Sciatic nerve (tissue), 2 donors: ENCODE measurements around the gene NLRP5. TPM values are rescaled to one million over a fixed set of nuclear protein-coding genes. Genes with fewer than 3 reads are reported as not detected.
"Not testable (repeated sequence)": the region's sequence is repeated elsewhere in the genome, so short reads cannot be mapped to it uniquely, and the experiment has no call there.

Source experiments
- ATAC-seq: fragments of 200-7000 bp; cut with Tn5 transposase; one replicate; pipeline ENCODE4 v1.9.1; 2020; ENCODE audit warnings: mild to moderate bottlenecking, moderate library complexity
- DNase-seq: peaks from one replicate; pipeline ENCODE4 v3.0.0-alpha.2; 2020; ENCODE audit warnings: low spot score
- intact Hi-C: fragments of 100-400 bp; cut with DNase I; formaldehyde crosslinking; loops from one replicate; pipeline ENCODE4 v1.14.2; 2022
- total RNA-seq: library from RNA; stranded (reverse); fragmentation: NEBNext Ultra II Directional; extraction: Animal tissue kit (Norgen Biotek cat#: 25700); gene quantifications from one replicate; pipeline ENCODE4 v1.2.1, GENCODE V29; 2021
- donor health status: DM: no; HTN: no; CAD: no.
- donor health status: DM: no; HTN: no; CAD: no.

Gene NLRP5
- total RNA-seq, 1 donor from 2014 or later, result not detected

DNA sequence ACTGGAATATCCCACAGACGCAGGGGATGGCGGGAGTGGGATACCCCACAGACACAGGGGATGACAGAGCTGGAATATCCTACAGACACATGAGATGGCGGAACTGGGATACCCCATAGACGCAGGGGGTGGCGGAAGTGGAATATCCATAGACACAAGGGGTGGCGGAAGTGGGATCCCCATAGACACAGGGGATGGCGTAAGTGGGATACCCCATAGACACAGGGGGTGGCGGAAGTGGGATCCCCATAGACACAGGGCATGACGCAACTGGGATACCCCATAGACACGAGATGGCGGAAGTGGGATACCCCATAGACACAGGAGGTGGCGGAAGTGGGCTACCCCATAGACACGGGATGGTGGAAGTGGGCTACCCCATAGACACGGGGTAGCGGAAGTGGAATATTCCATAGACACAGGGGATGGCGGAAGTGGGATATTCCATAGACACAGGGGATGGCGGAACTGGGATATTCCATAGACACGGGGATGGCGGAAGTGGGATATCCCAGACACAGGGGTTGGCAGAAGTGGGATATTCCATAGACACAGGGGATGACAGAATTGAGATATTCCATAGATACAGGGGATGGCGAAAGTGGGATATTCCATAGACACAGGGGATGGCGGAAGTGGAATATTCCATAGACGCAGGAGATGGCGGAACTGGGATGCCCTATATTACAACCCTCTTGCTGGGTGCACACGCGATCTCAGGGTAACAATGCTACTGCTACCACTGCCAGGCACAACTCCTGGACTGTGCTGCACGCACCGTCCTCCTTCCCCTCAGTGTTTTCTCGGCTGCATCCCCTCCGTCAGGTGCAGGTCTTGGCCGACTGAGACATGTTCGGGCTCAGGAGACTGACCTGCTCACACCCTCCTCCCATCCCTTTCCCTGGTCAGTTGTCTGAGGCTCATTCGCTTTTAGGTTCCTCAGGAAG lies 106.4 kb downstream of the NLRP5 start:
- intact Hi-C loops, result no loop called here
- ATAC-seq, result no peak
- no peak for DNase-seq

DNA sequence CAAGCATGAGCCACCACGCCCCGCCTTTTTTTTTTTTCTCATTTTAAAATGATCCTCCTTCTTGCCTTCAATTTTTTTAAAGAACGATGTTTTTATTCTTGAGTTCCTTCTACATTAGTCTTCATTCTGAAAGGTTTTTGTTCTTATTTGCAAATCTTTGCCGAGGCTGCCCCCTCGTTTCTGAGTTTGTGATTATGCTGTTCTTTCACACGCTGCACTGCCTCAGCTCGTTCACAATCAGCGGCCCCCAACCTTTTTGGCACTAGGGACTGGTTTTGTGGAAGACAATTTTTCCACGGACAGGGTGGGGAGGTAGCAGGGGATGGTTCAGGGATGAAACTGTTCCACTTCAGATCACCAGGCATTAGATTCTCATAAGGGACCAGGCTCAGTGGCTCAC lies 107.9 kb downstream of the NLRP5 start:
- ATAC-seq (no peak), DNase-seq (no peak)
- intact Hi-C loops, result no loop called here

DNA sequence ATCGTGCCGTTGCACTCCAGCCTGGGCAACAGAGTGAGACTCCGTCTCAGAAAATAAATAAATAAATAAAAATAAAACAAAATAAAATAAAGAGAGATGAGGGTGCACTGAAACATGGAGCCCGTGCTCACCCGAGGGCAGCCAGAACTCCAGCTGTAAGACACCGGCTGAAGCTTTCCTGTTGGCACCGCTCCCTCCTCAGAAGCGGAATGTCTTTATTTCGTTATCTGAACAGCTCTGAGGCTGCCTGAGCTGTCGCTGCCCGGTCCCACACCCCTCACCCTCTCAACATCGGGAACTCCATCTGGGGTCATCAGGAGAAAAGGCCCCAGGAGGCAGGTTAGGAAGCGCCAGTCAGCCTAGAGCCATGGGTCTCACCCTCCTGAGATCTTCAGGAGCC lies 110.1 kb downstream of the NLRP5 start:
- ATAC-seq, result no peak
- DNase-seq, result no peak
- intact Hi-C loops, result no loop called here

DNA sequence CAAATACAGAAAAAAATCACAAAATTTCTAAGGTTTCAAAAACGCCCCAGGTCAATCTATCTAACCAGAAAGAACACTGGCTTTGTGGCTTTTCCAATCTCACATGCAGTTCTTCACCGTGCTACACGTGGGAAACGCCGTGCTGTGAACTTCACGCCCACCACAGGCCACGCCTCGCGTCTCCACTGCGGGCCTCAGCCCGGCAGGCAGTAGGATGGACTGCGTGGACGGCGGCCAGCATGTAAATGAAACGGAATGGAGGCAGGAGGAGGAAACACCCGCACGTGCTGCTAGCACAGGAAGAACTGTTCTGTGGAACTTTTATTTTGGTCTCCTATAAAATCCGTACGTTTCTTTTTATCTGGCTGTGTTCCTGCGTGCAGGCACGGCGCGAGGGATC lies 110.7 kb downstream of the NLRP5 start:
- ATAC-seq, result no peak

DNA sequence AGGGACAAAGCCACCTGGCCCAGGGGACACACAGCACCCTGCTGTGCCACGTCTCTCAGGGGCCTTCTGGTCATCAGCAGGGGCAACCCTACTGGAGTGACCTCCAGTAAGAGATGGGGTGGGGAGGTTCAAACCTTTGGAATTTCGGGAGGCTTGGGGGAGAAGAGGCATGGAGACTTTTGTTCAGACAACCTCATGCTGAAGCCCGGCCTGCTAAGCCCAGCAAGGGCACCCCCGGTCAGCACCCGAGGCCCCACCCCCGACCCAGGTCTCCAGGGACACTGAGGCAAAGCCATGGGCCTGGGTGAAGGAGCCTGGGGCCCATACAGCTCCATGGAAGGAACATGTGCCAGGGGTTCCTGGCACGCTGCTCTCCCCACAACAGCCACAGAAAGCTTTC lies 111.2 kb downstream of the NLRP5 start:
- DNase-seq, result no peak
- ATAC-seq, result no peak
- intact Hi-C loops, result no loop called here

More for the DNA sequence above, 110.7 kb downstream of the NLRP5 start:
- intact Hi-C loops, result no loop called here
- DNase-seq, result no peak

DNA sequence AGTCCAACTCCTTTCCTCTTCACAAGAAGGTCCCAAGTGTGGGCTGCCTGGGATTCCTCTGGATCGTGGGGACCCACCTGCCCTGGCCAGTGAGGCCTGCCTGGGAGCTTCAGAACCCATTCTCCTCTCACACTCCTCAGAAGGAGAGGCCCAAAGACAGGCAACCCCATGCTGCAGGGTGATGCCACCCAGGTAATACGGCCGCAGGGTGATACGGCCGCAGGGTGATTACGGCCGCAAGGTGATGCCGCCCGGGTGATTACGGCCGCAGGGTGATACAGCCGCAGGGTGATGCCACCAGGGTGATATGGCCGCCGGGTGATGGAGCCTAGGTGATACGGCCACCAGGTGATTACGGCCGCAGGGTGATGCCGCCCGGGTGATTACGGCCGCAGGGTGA lies 111.7 kb downstream of the NLRP5 start:
- ATAC-seq, result peak; percentile 21
- intact Hi-C loops, DNase-seq: not testable (repeated sequence)

DNA sequence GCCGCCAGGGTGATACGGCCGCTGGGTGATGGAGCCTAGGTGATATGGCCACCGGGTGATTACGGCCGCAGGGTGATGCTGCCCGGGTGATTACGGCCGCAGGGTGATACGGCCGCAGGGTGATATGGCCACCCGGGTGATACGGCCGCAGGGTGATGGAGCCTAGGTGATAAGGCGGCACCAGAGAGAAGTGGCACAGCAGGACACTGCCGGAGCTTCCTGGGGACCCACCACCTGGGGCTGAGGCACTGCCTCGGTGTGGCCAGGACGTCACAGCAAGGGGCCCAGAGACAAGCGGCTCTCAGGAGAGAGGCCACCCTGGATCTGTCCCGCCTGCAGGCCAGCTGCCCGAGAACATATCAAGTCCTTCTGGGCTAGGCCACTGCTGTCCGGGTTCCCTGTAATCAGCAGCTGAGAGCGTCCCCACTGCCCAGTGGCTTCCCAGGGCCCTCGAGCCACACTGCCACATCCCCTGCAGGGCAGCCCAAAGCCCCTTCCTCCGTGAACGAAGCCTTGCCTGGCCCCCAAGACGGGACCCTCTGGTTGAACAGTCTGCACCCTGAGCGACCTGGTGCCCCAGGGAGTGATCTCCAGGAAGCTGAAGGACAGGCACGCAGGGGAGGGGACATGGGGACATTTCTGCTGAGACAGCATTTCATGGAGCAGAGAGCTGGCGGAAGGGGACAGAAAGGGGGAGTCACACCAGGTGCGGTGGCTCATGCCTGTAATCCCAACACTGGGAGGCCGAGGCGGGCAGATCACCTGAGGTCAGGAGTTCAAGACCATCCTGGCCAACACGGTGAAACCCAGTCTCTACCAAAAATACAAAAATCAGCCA lies 112.4 kb downstream of the NLRP5 start:
- intact Hi-C loops, result no loop called here
- no peak for ATAC-seq

DNA sequence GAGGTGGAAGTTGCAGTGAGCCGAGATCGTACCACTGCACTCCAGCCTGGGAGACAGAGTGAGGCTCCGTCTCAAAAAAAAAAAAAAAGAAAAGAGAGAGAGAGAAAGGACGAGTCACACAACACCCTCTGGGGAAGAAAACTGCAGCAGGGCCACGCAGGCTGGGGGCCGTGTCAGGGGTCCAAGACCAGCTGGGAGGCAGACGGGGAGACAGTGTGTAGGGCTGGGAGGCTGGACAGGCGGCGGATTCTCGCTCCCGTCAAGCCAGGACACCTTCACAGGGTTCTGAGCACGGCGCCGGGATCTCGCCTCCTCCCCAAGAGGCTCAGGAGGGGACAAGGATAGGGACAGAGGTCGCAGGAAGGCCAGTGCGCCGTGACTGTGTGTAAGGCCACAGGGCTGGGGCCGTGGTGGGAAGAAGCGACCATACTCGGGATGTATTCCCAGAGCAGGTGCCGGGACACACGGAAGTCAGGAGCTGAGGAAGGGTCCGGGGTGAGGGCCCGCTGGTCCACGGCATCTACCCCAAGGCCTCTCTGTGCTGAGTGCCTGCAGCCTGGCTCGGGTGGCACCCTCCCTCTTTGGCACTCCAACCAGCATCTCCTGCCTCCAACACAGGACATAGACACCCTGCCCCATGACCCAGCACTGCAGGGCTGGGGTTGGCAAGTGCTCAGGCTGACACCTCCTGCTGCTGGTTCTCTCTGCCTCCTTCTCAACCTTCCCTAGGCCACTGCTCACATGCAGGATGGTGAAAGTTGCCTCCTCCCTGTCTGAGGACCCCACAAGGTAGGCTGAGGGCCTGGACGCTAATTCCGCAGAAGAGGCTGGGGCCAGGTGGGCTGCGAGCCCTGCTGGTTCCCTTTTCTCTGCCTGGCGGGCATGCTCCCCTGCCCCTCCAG lies 113.3 kb downstream of the NLRP5 start:
- DNase-seq (no peak), ATAC-seq (no peak)
- intact Hi-C loops, result no loop called here

More for the DNA sequence above, 112.4 kb downstream of the NLRP5 start:
- no peak for DNase-seq

DNA sequence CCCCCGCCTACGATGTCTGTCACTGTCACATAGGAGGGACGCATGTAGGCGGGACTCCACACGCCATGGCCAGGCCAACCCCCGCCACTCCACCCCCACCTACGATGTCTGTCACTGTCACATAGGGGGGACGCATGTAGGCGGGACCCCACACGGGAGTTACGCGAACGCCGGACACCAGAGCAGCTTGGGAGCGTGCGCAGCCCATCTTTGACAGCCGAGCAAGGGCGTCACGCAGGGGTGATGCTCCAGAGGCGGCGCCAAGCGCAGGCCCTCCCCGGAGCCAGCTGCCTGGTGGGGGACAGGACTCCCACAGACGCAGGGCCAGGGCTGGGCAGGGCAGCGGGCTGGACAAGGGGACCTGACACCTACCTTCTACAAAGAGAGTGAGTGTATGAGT lies 114.5 kb downstream of the NLRP5 start:
- ATAC-seq, result no peak
- intact Hi-C loops, result no loop called here
- DNase-seq, result no peak

DNA sequence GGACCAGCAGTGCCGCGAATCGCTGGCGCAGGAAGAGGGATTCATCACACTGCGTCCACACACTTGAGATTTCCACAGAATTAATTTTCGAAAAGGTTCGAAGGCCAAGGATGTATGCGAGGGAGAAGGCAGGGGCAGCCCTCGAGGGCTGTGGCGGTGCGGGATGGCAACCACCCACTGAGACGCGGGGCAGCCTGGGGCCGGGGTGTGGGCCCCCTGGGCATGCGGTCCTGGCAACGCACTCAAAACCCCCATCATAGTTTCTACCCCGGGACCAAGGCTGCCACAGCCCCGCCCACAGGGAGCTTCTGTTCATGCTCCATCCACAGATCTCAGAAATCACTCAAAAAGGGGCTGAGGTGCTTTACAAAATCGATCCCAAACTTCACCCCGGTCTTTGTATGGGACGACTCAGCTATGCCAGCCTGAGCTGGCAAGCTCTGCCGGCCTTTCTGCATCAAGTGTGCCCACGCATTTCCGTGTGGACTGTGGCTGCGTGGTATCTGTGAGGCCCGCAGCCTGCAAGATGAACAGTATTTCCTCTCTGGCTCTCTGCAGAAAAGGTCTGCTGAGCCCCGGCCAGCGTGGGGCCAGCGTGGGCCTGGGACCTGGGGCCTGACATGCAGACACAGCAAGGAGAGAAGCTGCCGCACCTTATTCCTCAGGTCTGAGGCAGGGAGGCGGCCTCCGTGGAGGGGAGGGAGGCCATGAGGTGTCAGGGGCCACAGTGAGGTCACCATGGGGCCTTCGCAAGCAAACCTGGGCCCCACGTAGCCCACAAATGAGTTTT lies 115.4 kb downstream of the NLRP5 start:
- DNase-seq (no peak), ATAC-seq (no peak)
- intact Hi-C loops, result no loop called here

DNA sequence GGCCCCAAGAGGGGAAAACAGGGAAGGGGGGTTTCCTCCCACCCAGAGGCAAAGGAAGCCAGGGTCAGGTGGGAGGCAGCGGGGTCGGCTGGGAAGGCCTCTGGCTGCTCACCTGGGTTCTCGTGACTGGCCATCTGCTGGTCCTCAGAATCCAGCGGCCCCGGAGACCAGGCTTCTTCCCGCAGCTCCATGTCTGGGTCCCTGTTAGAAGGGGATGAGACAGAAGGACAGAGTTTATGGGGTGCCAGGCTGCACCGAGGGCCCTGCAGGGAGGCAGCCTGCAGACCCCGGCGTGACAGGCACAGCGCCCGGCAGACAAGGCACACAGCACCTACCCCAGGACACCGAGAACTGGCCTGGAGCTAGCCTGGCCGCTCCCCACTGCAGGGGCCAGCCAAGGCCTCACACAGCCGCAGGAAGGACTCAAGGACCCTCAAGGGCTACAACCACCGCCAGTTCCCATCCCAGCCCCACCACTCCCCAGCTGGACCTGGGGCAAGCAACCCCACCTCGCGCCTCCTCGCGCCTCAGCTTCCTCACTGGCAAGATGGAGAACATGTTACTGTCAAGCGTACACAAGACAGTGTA lies 116.5 kb downstream of the NLRP5 start:
- intact Hi-C loops, result no loop called here
- ATAC-seq, result no peak
- DNase-seq, result no peak

DNA sequence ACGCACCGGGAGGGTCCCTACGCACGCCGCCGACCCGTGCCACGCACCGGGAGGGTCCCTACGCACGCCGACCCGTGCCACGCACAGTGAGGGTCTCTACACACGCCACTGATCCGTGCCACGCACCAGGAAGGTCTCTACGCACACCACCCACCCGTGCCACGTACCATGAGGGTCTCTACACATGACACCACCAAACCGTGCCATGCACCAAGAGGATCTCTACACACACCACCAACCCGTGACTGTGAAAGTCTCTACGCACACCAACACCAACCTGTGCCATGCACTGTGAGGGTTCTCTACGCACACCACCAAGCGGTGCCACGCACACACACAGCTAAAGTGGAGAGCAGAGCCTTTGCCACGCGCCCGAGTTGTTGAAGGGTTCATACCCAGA lies 117.8 kb downstream of the NLRP5 start:
- ATAC-seq (no peak), DNase-seq (no peak)
- intact Hi-C loops, result no loop called here

DNA sequence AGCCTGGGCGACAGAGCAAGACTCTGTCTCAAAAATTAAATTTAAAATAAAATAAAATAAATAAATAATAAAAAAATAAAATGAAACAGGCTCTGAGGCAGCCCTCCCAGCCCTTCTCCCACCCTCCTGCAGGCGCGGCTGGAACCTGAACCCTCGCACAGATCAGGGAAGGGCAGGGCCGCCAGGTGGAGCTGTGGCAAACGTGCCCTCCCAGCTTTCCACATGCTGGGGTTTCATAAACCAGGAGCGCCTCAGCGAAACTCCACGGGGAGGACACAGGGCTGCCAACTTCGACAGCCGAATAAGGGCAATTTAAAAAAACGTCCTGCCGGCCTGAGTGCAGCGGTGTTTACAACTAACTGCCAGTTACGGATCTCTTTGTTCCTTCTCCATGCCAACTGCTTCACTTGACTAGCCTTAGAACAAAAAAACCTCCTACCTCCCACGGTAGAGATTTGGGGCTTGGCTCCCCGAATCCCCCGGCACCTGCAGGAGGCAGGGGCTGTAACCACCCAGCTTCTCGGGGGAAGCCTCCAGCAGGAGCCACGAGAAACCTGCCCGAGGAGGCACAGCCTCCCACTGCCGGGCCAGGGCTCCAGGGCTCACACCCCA lies 118.6 kb downstream of the NLRP5 start:
- intact Hi-C loops, result no loop called here
- ATAC-seq (peak; percentile 83), DNase-seq (peak; percentile 79)

DNA sequence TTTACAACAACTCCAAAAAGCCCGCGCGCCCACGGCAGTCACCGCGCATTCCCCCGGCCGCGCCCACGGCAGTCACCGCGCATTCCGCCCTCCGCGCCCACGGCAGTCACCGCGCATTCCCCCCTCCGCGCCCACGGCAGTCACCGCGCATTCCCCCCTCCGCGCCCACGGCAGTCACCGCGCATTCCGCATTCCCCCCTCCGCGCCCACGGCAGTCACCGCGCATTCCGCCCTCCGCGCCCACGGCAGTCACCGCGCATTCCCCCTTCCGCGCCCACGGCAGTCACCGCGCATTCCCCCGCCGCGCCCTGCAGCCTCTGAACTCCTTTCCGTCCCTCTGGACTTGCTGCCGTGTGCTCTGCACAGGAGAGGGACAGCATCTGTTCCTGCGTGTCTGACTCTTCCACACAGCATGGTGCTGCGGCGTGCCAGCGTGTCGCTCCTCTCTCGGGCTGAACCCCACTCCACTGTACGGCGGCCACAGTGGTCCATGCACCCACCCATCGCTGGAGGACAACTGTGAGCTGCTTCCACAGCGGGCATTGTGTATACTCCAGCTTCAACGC lies 119.3 kb downstream of the NLRP5 start:
- ATAC-seq, DNase-seq, intact Hi-C loops: not testable (repeated sequence)

DNA sequence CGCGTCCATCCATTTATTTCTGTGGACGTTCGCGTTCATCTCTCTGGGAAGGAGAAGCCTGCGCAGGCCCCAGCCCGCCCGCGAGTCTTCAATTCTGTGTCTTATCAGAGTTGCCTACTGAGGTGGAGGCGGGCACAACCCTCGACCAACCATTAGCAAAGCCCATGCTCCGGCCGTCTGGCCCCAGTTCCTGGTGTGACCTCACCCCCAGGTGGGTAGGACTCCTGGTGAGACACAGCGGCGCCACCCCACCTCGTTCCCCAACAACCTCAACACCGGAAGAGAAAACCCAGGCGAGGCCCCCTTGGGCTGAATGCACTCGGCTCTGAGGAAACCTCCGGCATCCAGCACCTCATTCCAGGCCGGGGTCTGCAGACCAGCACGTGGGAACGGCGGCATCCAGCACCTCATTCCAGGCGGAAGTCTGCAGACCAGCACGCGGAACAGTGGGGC lies 119.8 kb downstream of the NLRP5 start:
- no peak for DNase-seq
- ATAC-seq, result no peak
- intact Hi-C loops, result no loop called here

DNA sequence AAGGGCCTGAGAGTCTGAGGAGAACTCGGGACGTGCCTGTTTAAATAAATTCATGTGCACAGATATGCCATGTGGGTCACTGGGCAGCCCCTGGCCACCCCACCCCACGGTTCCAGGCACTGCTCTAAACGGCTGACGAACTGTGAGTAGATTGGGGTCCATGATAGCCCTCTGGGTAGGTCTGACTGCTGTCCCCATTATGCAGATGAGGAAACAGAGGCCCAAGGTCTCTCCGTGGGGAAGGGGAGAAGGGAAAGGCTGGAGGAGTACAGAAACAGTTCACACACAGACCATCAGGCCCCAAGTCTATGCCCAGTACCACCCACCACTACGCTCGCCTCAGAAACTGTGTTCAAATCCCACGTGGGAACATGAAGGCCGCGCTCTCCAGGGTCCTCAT lies 120.4 kb downstream of the NLRP5 start:
- intact Hi-C loops, result no loop called here
- ATAC-seq (no peak), DNase-seq (no peak)
